Upper lobe of right lung (tissue), 1 donor: Measurements from ENCODE around the gene HTR1E. TPM values are rescaled to one million over a fixed set of nuclear protein-coding genes. Genes with fewer than 3 reads are reported as not detected.

ENCODE experiments used
- ATAC-seq: fragments of 200-7000 bp; cut with Tn5 transposase; one replicate; pipeline ENCODE4 v1.9.1; 2020; ENCODE audit warnings: mild to moderate bottlenecking, moderate library complexity
- DNase-seq: peaks from one replicate; pipeline ENCODE4 v3.0.0-alpha.2; 2020
- H3K27ac ChIP-seq: fragments of 200-600 bp; one replicate; pipeline ENCODE4 v1.8.0; 2022
- H3K27me3 ChIP-seq: fragments of 200-600 bp; one replicate; pipeline ENCODE4 v1.8.0; 2022; ENCODE audit warnings: mild to moderate bottlenecking
- H3K36me3 ChIP-seq: fragments of 200-600 bp; one replicate; pipeline ENCODE4 v1.8.0; 2022
- H3K4me1 ChIP-seq: fragments of 200-600 bp; one replicate; pipeline ENCODE4 v1.8.0; 2022
- H3K4me3 ChIP-seq: fragments of 200-600 bp; one replicate; pipeline ENCODE4 v1.8.0; 2022; ENCODE audit warnings: mild to moderate bottlenecking
- H3K9me3 ChIP-seq: fragments of 200-600 bp; one replicate; pipeline ENCODE4 v1.8.0; 2022
- intact Hi-C: fragments of 100-400 bp; cut with DNase I; formaldehyde crosslinking; loops from one replicate; pipeline ENCODE4 v1.11.0; 2022
- total RNA-seq: library from RNA; stranded (reverse); fragmentation: NEBNext Ultra II Directional; extraction: Animal tissue kit (Norgen Biotek cat#: 25700); gene quantifications from one replicate; pipeline ENCODE4 v1.2.1, GENCODE V29; 2021
- TF ChIP-seq, protein P1 (sequence below): fragments of 200-600 bp; IDR thresholded peaks from one replicate; pipeline ENCODE4 v1.8.0; 2022; ENCODE audit warnings: antibody characterized with exemption
- donor health status: DM: no; HTN: yes; CAD: no; lungs with severe emphysema.

The HTR1E gene
- total RNA-seq, 1 donor from 2014 or later = not detected

- DNase-seq (no peak), ATAC-seq (no peak)
- H3K27ac ChIP-seq = no peak overlapping the region
- no peaks in the 10 kb centered on the region for H3K4me1 ChIP-seq
- H3K36me3 ChIP-seq = no peaks in the 10 kb centered on the region
- H3K9me3 ChIP-seq = no peaks in the 10 kb centered on the region
- TF ChIP-seq, protein P1, sequence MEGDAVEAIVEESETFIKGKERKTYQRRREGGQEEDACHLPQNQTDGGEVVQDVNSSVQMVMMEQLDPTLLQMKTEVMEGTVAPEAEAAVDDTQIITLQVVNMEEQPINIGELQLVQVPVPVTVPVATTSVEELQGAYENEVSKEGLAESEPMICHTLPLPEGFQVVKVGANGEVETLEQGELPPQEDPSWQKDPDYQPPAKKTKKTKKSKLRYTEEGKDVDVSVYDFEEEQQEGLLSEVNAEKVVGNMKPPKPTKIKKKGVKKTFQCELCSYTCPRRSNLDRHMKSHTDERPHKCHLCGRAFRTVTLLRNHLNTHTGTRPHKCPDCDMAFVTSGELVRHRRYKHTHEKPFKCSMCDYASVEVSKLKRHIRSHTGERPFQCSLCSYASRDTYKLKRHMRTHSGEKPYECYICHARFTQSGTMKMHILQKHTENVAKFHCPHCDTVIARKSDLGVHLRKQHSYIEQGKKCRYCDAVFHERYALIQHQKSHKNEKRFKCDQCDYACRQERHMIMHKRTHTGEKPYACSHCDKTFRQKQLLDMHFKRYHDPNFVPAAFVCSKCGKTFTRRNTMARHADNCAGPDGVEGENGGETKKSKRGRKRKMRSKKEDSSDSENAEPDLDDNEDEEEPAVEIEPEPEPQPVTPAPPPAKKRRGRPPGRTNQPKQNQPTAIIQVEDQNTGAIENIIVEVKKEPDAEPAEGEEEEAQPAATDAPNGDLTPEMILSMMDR = no peak
- intact Hi-C loops = no loop called here
- no peaks in the 10 kb centered on the region for H3K27me3 ChIP-seq
- no peak overlapping the region for H3K4me3 ChIP-seq
These were observed 26.0 kb downstream of the HTR1E start for GRCh38 chr6:86963352-86963751.

- H3K27ac ChIP-seq = no peak overlapping the region
- no peaks in the 10 kb centered on the region for H3K4me1 ChIP-seq
- no peaks in the 10 kb centered on the region for H3K36me3 ChIP-seq
- TF ChIP-seq, protein P1 = no peak
- intact Hi-C loops = no loop called here
- H3K9me3 ChIP-seq = no peaks in the 10 kb centered on the region
- H3K4me3 ChIP-seq = no peak overlapping the region
- ATAC-seq = no peak
- no peak for DNase-seq
- no peaks in the 10 kb centered on the region for H3K27me3 ChIP-seq
These were observed 26.8 kb downstream of the HTR1E start for GRCh38 chr6:86964029-86964579.

GRCh38 chr6:86966271-86966670, 28.9 kb downstream of the HTR1E start:
- Histone ChIP-seq H3K36me3 (no peaks in the 10 kb centered on the region), H3K9me3 (no peaks in the 10 kb centered on the region), H3K27ac (no peak overlapping the region), H3K4me1 (no peaks in the 10 kb centered on the region), H3K4me3 (no peak overlapping the region), H3K27me3 (no peaks in the 10 kb centered on the region)
- ATAC-seq (no peak), DNase-seq (no peak)
- TF ChIP-seq, protein P1 = no peak
- intact Hi-C loops = no loop called here

DNA sequence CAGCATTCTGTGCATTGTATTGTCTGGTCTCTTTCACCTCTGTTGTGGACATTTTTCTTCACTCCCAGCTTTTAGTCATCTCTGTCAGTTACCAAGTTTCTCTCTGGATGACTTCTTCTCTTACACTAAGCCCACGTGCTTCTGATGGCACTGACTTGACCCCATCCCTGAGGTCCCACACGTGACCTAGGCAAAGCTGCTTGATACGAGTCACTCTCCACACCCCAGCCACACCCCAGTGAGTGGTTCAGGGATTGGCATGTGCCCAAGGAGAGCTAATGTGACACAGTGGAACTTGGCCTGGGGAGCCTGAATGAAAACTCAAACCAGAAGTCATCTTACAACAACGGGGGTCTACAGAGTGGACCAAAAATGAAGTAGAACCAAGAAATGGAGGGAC, 32.2 kb downstream of the HTR1E start:
- H3K36me3 ChIP-seq = no peaks in the 10 kb centered on the region
- ATAC-seq = no peak
- intact Hi-C loops = no loop called here
- no peak overlapping the region for H3K4me3 ChIP-seq
- no peak overlapping the region for H3K27ac ChIP-seq
- no peaks in the 10 kb centered on the region for H3K9me3 ChIP-seq
- TF ChIP-seq, protein P1 = no peak
- no peaks in the 10 kb centered on the region for H3K4me1 ChIP-seq
- no peaks in the 10 kb centered on the region for H3K27me3 ChIP-seq
- no peak for DNase-seq

GRCh38 chr6:86973088-86973487, 35.8 kb downstream of the HTR1E start:
- Histone ChIP-seq H3K27me3 (no peaks in the 10 kb centered on the region), H3K27ac (no peak overlapping the region), H3K9me3 (no peaks in the 10 kb centered on the region), H3K36me3 (no peaks in the 10 kb centered on the region), H3K4me1 (no peaks in the 10 kb centered on the region), H3K4me3 (no peak overlapping the region)
- intact Hi-C loops = no loop called here
- no peak for DNase-seq
- TF ChIP-seq, protein P1 = no peak
- ATAC-seq = no peak

GRCh38 chr6:86978251-86978650, 40.9 kb downstream of the HTR1E start:
- Histone ChIP-seq H3K36me3 (no peaks in the 10 kb centered on the region), H3K27me3 (no peaks in the 10 kb centered on the region), H3K27ac (no peak overlapping the region), H3K9me3 (no peaks in the 10 kb centered on the region), H3K4me3 (no peak overlapping the region), H3K4me1 (no peaks in the 10 kb centered on the region)
- TF ChIP-seq, protein P1 = no peak
- no peak for DNase-seq
- intact Hi-C loops = no loop called here
- no peak for ATAC-seq
